Stimulated activated CD8-positive, alpha-beta memory T cell treated with anti-CD3 and anti-CD28 coated beads, Interleukin-4, amount 100 ng/mL, for 48 hours (primary cell): ENCODE results near the gene E2F4.

Experiments
- DNase-seq: peaks from one replicate; pipeline ENCODE4 v3.0.0-alpha.2; 2020

The E2F4 gene, protein sequence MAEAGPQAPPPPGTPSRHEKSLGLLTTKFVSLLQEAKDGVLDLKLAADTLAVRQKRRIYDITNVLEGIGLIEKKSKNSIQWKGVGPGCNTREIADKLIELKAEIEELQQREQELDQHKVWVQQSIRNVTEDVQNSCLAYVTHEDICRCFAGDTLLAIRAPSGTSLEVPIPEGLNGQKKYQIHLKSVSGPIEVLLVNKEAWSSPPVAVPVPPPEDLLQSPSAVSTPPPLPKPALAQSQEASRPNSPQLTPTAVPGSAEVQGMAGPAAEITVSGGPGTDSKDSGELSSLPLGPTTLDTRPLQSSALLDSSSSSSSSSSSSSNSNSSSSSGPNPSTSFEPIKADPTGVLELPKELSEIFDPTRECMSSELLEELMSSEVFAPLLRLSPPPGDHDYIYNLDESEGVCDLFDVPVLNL

GRCh38 chr16:67191995-67192681, at the start of gene E2F4:
Gene E2F4 (plus strand): TSS chr16:67192155. CDS start chr16:67192228, 73 bp downstream.
- peak; percentile 93 for DNase-seq

DNA sequence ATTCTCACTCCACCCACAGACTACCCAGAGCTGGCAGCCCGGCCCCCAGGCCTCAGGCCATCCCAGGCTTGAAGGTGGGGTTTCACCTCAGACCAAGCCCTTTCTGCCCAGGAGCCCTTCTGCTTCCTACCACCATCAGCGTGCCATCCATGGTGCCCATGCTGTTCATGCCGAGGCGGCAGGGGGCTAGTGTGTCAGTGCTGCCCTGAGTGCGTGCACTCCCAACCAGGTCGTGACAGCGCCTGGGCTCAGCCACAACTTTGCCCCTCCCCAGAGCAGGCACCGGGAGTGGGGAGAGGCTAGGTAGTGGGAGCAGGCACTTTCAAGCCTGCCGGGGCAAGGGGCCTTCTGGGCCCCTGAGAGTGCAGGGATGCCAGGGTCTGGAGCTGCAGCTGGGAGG, 49.6 kb upstream of the E2F4 start:
- DNase-seq, result no peak

- DNase-seq, result no peak
These were observed 47.0 kb upstream of the E2F4 start for GRCh38 chr16:67144943-67145342.

DNA sequence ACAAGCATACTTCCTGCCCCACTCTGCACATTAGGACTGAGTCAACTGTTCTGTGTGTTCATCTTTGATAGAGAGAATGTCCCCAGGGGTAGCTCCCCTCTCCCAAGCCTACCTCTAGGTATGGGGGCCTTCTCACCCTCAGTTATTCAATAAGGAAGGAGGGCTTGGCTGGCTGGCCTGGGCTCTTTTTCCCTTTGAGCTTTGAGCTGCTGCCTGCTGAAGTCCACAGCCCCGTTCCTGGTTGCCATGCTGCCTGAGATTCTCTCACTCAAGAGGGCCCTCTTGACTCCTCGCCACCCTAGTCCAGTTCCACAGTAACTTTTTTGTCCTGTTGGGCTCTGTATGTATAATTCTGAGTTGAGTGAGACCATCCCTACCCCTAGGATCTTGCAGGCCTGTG, 46.2 kb upstream of the E2F4 start:
- no peak for DNase-seq

- no peak for DNase-seq
These were observed 45.2 kb upstream of the E2F4 start for GRCh38 chr16:67146523-67147357.

- DNase-seq, result no peak
These were observed 44.4 kb upstream of the E2F4 start for GRCh38 chr16:67147437-67148140.

DNA sequence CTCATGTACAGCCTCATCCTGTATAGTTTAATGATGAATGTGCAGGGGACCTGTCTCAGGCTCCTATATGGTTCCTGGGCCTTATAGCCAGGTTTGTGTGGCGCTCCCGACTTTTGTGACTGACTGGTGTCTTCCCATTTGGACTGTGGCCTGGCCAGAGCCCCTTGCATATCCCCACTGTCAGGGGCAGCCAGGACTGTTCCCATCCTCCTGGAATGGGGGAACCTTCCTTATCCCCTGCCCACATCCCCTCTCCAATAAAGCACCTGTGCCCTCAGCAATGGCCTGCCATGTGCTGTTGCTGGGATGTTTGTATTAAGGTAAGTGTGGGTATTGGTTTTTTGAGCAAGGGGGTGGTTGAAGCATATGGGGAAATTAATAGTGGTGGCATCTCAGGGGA, 43.7 kb upstream of the E2F4 start:
- DNase-seq, result no peak

DNA sequence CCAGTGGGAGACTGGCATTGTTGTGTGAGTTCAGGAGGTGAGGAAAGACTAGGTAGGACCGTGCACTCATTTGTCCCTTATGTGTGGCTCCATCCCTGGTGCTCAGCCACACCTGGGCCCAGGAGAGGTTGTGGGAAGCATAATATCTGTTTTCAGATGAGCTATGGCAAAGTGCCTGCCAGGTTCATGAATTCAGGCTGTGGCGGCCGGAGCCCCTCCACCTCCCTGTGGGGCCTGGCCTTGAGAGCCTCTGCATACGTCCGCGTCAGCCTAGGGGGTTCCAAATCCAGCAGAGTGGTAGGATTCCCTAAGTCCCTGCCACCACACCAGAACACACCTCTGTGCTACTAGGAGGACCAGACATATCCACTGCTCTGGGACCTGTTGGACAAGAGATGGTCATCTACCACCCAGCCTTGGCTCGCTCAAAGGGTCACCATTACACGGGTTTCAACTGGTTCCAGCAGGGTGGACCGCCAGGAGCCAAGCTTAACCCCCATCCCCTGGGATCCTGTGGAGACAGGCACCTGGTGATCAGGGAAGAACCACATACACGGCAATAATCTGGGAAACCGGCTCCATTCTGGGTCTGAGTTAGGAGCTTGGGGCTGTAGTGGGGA, 43.2 kb upstream of the E2F4 start:
- DNase-seq, result no peak

- DNase-seq, result no peak
These were observed 42.5 kb upstream of the E2F4 start for GRCh38 chr16:67149276-67150046.

DNA sequence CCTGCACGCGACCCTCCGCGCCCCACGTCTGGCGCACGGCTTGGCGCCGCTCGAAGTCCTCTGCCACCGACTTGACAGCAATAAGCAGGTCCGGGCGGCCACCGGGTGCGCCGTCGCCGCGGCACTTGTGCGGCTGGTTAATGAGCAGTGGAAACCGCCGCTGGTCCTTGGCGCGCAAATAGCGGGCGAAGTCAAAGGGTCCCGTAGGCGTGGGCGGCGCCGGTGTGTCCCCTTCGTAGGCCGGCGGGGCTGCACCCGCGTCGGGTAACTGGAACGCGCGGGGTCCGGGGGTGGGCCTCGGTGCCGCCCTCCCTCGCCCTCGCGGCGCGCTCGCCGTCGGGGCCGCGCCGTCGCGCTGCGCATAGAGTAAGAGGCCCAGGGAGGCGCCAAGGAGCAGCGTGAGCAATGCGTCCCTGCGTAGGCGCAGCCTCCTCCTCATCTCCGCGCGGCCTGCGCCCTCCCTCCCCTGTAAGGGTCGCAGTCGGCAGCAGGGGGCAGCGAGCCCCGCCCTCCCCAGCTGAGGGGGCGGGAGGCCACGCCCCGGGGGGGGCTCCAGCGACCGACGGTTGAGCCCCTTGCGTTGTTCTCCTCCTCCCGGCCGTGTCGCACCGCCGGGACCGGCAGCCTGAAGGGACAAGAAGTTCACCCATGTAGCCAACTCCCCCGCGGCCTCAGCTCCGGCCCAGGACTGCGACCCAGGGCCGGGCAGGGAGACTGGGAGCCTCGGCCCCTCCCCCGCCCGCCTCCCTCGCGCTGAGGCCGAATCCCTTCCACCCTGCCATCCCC, 41.7 kb upstream of the E2F4 start:
- DNase-seq, result peak; percentile 69

DNA sequence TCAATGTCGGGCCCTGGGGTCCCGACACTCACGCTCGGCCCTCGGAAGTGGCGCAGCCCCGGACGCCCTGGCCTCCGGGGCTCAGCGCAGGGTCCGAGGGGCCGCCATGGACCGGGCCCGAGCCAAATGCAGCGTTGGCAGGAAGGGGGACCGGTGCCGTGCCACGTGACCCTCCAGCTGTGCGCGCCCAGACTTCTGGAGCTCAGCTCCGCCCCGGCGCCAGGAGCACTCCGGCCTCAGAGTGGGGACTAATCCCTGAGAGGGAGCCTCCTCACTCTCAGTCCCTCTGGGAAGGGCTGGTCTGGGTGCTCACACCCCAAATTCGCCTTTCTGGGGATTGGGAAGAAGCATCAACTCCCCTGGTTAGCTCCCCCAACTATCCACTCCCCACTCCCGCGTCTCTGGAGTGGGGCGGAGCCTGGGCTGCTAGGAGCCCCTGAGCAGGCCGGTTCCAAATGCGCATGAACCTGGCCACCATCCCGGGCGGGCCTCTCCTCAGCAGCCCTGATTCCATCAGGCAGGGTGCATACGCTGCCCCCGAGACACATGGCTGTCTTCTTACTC, 41.0 kb upstream of the E2F4 start, which contains the start of gene B3GNT9:
TSS of gene B3GNT9 (minus strand) at position 166 of the 564 bp plus-strand sequence. CDS start 513 bp downstream, outside the sequence.
- DNase-seq, result peak; percentile 67

DNA sequence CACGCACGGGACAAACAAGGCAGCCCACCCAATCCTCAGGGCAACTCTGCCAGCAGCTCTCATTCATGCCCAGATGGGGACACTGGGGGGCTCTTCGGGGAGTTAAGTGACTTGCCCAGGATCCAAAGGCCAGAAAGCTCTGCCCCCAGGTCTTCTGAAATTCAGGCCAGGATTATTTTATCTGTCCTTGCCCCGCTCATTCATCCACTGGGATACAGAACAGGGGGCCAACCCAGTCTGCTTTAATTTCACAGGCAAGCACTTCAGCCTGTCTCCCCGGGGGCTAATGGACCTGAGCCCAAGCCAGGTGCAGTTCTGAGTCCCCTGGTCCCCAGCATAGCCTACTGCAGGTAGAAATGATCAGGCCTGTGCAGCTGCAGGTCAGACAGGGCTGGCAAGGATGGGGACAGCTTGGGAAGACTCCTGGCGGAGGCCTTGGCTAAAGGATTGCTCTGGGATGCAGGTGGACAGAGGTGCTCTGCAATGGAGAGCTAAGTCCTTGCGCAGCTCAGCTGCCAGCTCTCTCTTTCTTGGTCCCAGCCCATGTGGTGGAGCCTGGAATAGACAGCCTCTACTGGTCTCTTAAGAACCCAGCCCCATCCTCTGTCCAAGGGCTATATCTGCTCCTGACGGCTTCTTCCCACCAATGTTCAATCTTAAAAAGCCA, 40.4 kb upstream of the E2F4 start:
- DNase-seq, result no peak

DNA sequence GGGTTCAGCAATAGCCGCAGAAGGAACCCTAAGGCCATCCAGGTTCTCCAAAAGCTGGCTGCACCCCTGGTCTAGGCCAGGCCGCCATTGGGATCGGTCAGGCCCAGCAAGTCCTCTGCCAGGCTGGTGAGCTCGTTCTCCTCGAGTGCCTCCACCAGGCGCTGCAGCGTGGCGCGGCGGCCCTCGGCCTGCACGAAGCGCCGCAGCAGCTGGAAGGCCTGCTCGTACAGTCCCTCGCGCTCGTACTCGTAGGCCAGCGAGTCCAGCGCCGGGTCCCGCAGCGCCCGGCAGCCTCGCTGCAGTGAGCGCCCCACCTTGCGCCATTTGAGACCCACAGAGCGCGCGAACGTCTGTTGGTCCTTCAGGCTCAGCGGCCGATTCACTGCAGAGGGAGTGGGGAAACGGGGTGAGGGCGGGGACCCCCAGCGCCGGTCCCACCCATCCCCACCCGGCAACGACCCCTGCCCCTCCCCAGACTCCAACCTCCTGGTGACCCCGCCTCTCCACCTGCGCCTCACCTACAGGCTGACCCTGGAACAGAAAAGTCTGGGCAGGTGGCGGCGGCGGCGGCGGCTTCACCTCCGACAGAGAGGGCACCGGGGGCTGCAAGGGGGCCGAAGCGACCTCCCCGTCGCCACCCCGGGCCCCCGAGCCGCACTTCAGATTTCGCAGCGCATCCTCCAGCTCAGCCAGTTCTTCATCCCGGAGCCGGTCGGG, 37.2 kb upstream of the E2F4 start:
- no peak for DNase-seq

DNA sequence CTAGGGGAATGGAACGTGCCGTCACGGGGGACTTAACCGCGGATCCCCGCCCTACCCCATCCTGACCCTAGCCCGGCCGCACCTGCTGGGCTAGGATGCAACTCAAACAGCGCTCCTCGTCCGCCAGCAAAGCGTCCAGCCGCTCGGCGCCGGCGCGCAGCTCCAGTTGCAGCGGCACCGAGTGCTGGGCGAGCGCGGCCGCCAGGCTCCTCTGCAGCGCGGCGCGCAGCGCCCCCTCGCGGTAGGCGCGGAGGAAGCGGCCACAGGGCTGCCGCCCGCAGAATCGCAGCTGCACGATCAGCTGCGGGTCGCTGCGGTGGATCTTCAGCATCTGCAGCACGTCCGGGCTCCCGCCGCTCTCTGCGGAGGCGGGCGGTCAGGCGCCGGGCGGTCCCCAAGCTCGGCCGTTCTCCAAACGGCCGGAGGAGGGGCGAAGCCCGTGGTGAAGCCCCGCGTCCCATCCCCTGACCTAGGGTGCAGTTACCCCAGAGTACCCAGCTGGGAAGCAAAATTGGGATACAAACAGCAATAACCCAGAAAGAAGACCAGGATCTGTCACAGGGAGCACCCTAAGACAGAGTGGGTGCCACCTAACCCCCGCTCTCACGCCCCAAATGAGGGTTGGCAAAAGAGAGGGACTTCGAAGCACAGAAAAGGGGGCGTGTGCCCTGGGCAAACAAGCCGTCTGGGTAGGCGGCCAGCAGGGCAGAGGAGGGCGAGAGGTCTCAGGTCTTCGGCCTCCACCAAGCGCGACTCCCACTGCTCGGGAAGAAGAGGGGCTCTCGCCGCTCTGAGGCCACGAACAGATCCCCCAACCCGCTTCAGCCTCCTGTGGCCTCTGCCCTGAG, 36.4 kb upstream of the E2F4 start:
- peak; percentile 87 for DNase-seq

DNA sequence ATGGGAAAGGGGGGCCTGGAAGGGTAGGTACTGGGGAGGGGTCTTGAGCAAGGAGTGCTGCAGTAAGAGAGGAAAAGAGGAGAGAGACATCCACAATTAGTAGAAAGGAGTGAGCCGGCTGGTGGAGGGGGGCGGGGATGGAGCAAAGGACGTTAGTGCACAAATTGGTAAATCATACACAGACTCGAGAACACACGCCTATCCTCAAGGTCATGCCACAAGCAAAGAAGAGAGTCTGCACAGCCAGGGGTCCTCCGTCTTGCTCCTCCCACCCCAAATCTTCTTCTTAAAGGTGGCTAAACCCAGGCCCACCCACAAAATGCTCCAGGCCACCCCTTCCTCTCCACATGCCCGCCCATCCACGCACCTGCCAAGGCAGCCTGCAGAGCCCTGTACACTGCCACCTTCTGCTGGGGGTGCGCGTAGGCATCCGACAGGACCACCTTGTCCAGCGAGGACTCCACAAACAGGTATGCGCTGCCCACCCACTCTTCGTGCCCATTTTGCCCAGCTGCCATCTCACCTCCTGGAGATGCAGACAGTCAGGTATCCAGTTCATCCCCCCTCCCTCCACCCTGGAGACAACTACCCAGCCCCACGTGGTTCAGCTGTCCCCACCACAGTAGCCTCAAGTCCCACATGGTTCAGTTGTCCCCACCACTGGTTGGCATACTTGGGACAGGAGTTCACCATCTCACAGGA, 35.7 kb upstream of the E2F4 start:
- no peak for DNase-seq

- DNase-seq, result no peak
These were observed 34.7 kb upstream of the E2F4 start for GRCh38 chr16:67157106-67157748.
